H9 (cell line): ENCODE results near the gene C3orf49. TPM values are rescaled to one million over a fixed set of nuclear protein-coding genes. Genes with fewer than 3 reads are reported as not detected.

Source experiments
- DNase-seq: peaks from one replicate; pipeline ENCODE4 v3.0.0-alpha.2; 2017
- H2AFZ ChIP-seq: one replicate; pipeline ENCODE4 v1.6.1; 2013; ENCODE audit warnings: mild to moderate bottlenecking, low read length, control low read depth, moderate library complexity
- H2AK5ac ChIP-seq: 2 replicates; pipeline ENCODE4 v1.6.1; 2013; ENCODE audit warnings: low read length, control low read depth, mixed read lengths; ENCODE audit not compliant: insufficient read length
- H2BK120ac ChIP-seq: one replicate; pipeline ENCODE4 v1.6.1; 2013; ENCODE audit warnings: low read depth, mild to moderate bottlenecking, low read length, control low read depth, inconsistent platforms; ENCODE audit not compliant: poor library complexity, severe bottlenecking
- H2BK12ac ChIP-seq: 2 replicates; pipeline ENCODE4 v1.6.1; 2013; ENCODE audit warnings: low read length, control low read depth, mixed read lengths, low read depth; ENCODE audit not compliant: insufficient read length
- H2BK15ac ChIP-seq: 2 replicates; pipeline ENCODE4 v1.6.1; 2013; ENCODE audit warnings: low read depth, low read length, control low read depth
- H2BK20ac ChIP-seq: one replicate; pipeline ENCODE4 v1.6.1; 2013; ENCODE audit warnings: low read depth, mild to moderate bottlenecking, low read length, control low read depth, inconsistent platforms; ENCODE audit not compliant: poor library complexity, severe bottlenecking
- H2BK5ac ChIP-seq: 2 replicates; pipeline ENCODE4 v1.6.1; 2013; ENCODE audit warnings: low read length, control low read depth, mixed read lengths; ENCODE audit not compliant: insufficient read length
- H3K14ac ChIP-seq: 2 replicates; pipeline ENCODE4 v1.6.1; 2013; ENCODE audit warnings: low read length, control low read depth; ENCODE audit not compliant: insufficient read depth
- H3K18ac ChIP-seq: 2 replicates; pipeline ENCODE4 v1.6.1; 2013; ENCODE audit warnings: low read depth, mild to moderate bottlenecking, mixed read lengths, low read length, control low read depth; ENCODE audit not compliant: insufficient read length
- H3K23ac ChIP-seq: 2 replicates; pipeline ENCODE4 v1.6.1; 2013; ENCODE audit warnings: low read length, control low read depth, mixed read lengths, low read depth; ENCODE audit not compliant: insufficient read length
- H3K23me2 ChIP-seq: 2 replicates; pipeline ENCODE4 v1.6.1; 2013; ENCODE audit warnings: low read depth, mild to moderate bottlenecking, mixed read lengths, low read length, control low read depth; ENCODE audit not compliant: insufficient read length, poor library complexity, severe bottlenecking
- H3K27ac ChIP-seq: 2 replicates; pipeline ENCODE4 v1.5.1; 2013; ENCODE audit warnings: low read length, control low read depth, mixed read lengths, low read depth; ENCODE audit not compliant: insufficient read length
- H3K27me3 ChIP-seq: 2 replicates; pipeline ENCODE4 v1.6.1; 2013; ENCODE audit warnings: low read length, control low read depth, inconsistent platforms; ENCODE audit not compliant: insufficient read depth
- H3K4ac ChIP-seq: 2 replicates; pipeline ENCODE4 v1.6.1; 2013; ENCODE audit warnings: low read depth, mild to moderate bottlenecking, control low read depth, inconsistent platforms, low read length, moderate library complexity
- H3K4me1 ChIP-seq: 2 replicates; pipeline ENCODE4 v1.6.1; 2013; ENCODE audit warnings: low read length, control low read depth, inconsistent platforms; ENCODE audit not compliant: insufficient read depth
- H3K4me2 ChIP-seq: 2 replicates; pipeline ENCODE4 v1.6.1; 2013; ENCODE audit warnings: low read length, control low read depth, mixed read lengths; ENCODE audit not compliant: insufficient read length, insufficient read depth
- H3K56ac ChIP-seq: 2 replicates; pipeline ENCODE4 v1.6.1; 2013; ENCODE audit warnings: low read depth, mild to moderate bottlenecking, mixed read lengths, low read length, control low read depth; ENCODE audit not compliant: insufficient read length
- H3K79me1 ChIP-seq: 2 replicates; pipeline ENCODE4 v1.6.1; 2013; ENCODE audit warnings: low read depth, mild to moderate bottlenecking, moderate library complexity, low read length, control low read depth, inconsistent platforms; ENCODE audit not compliant: insufficient read depth, poor library complexity, severe bottlenecking
- H3K79me2 ChIP-seq: 2 replicates; pipeline ENCODE4 v1.6.1; 2013; ENCODE audit warnings: low read length, control low read depth, inconsistent platforms; ENCODE audit not compliant: insufficient read depth
- H3K9ac ChIP-seq: 2 replicates; pipeline ENCODE4 v1.6.1; 2013; ENCODE audit warnings: low read length, control low read depth, mixed read lengths; ENCODE audit not compliant: insufficient read length; ENCODE audit errors: extremely low read depth
- H3K9me3 ChIP-seq: one replicate; pipeline ENCODE4 v1.6.1; 2013; ENCODE audit warnings: low read depth, low read length, inconsistent platforms; ENCODE audit not compliant: control insufficient read depth
- H3T11ph ChIP-seq: one replicate; pipeline ENCODE4 v1.6.1; 2013; ENCODE audit warnings: mild to moderate bottlenecking, low read length, control low read depth, inconsistent platforms
- H4K20me1 ChIP-seq: one replicate; pipeline ENCODE4 v1.6.1; 2013; ENCODE audit not compliant: control insufficient read depth, insufficient read length, insufficient read depth
- H4K5ac ChIP-seq: 2 replicates; pipeline ENCODE4 v1.6.1; 2013; ENCODE audit warnings: low read depth, mild to moderate bottlenecking, mixed read lengths, low read length, control low read depth; ENCODE audit not compliant: insufficient read length
- H4K8ac ChIP-seq: replicated peaks from 2 replicates; pipeline ENCODE4 v1.6.1; 2013; ENCODE audit warnings: low read length, control low read depth, mixed read lengths, low read depth; ENCODE audit not compliant: insufficient read length
- H4K91ac ChIP-seq: 2 replicates; pipeline ENCODE4 v1.6.1; 2013; ENCODE audit warnings: low read depth, mild to moderate bottlenecking, moderate library complexity, mixed read lengths, low read length, control low read depth; ENCODE audit not compliant: insufficient read length
- H3K27ac Mint-ChIP-seq, 3 experiments: 2 replicates in 2 of 3; 3 replicates in 1 of 3; pipeline ENCODE4 v1.8.0; 2020 to 2021; ENCODE audit warnings: mixed read lengths in 3 of 3, mild to moderate bottlenecking in 1 of 3, moderate library complexity in 1 of 3
- H3K27me3 Mint-ChIP-seq: 2 replicates; pipeline ENCODE4 v1.8.0; 2021; ENCODE audit warnings: low read depth, mild to moderate bottlenecking, moderate library complexity, mixed read lengths
- H3K36me3 Mint-ChIP-seq, 3 experiments: 2 replicates in 2 of 3; 3 replicates in 1 of 3; pipeline ENCODE4 v1.8.0; 2020 to 2021; ENCODE audit warnings: low read depth in 3 of 3, mixed read lengths in 3 of 3; ENCODE audit not compliant: insufficient read depth in 1 of 3
- H3K4me1 Mint-ChIP-seq, 2 experiments: 2 replicates each; pipeline ENCODE4 v1.8.0; 2020; ENCODE audit warnings: mixed read lengths in 2 of 2
- H3K4me3 Mint-ChIP-seq, 2 experiments: 2 replicates in 1 of 2; 3 replicates in 1 of 2; pipeline ENCODE4 v1.8.0; 2020 to 2021; ENCODE audit warnings: mild to moderate bottlenecking in 2 of 2, mixed read lengths in 2 of 2, moderate library complexity in 1 of 2
- H3K9me3 Mint-ChIP-seq, 2 experiments: 2 replicates in 1 of 2; 3 replicates in 1 of 2; pipeline ENCODE4 v1.8.0; 2020; ENCODE audit warnings: mild to moderate bottlenecking in 2 of 2, mixed read lengths in 2 of 2, moderate library complexity in 1 of 2
- CTCF ChIP-seq: fragments of 200-600 bp; sonication (generic); conservative IDR thresholded peaks from 3 replicates; pipeline ENCODE4 v1.8.0; 2021; ENCODE audit warnings: antibody characterized with exemption, mild to moderate bottlenecking
- WGBS: extraction: QIAGEN DNeasy Blood & Tissue Kit; methylation state at CpG from one replicate; pipeline ENCODE4 v1.1.7; 2013; ENCODE audit warnings: missing lambda C conversion rate, low lambda C conversion rate, mixed read lengths; ENCODE audit not compliant: insufficient read length; ENCODE audit errors: extremely low coverage; 5-methylcytosine and 5-hydroxymethylcytosine counted together
- total RNA-seq: library from RNA; stranded (reverse); gene quantifications from 2 replicates; pipeline ENCODE4 v1.2.1, GENCODE V29; 2021

The C3orf49 gene
- total RNA-seq, 1 experiment from 2014 or later: not detected

GRCh38 chr3:63867225-63867624 lies 48.1 kb downstream of the C3orf49 start:
- H3K27me3 Mint-ChIP-seq: peaks cover 1% of the 10 kb centered on the region; the same call in 1 of the 2 replicates

More at GRCh38 chr3:63867225-63867624, 48.1 kb downstream of the C3orf49 start:
- Histone ChIP-seq H2BK15ac (no peak overlapping the region), H3K79me2 (peaks cover 2% of the 10 kb centered on the region; the same call in 1 of the 2 replicates), H4K91ac (no peak overlapping the region), H3K9me3 (no peaks in the 10 kb centered on the region), H3K4me1 (peaks cover 6% of the 10 kb centered on the region), H3K27ac (no peak overlapping the region), H3K23ac (no peak overlapping the region), H3K79me1 (no peaks in the 10 kb centered on the region), H3K27me3 (no peaks in the 10 kb centered on the region), H3K9ac (no peak overlapping the region), H3K18ac (no peak overlapping the region), H3K4ac (no peak overlapping the region), H3K14ac (no peak overlapping the region), H4K8ac (no peak overlapping the region), H3T11ph (no peak overlapping the region), H2AFZ (no peak overlapping the region), H2BK5ac (no peak overlapping the region), H3K4me2 (no peak overlapping the region), H2BK12ac (no peak overlapping the region), H4K5ac (no peak overlapping the region), H3K23me2 (peaks cover 16% of the 10 kb centered on the region), H2BK120ac (no peak overlapping the region), H3K56ac (no peak overlapping the region), H2AK5ac (no peak overlapping the region), H2BK20ac (no peak overlapping the region), H4K20me1 (no peaks in the 10 kb centered on the region)
- Mint-ChIP-seq H3K4me3 (no peak overlapping the region), H3K9me3 (no peaks in the 10 kb centered on the region), H3K4me1 (peaks cover 28 to 32% of the 10 kb centered on the region in 2 experiments), H3K36me3 (peaks cover 0 to 19% (median 19%) of the 10 kb centered on the region in 3 experiments; a peak in 6 of 7 replicates), H3K27ac (no peak overlapping the region)
- no peak for DNase-seq
- TF ChIP-seq CTCF: no peak
- WGBS: no CpG with 5 or more reads among the region's 1 CpG
